Activated CD4-positive, alpha-beta T cell treated with anti-CD3 and anti-CD28 coated beads, Interleukin-2, Interleukin-6, amounts not matched to agents 100 ng/mL and 50 ng/mL, durations not matched to agents 16 hours and 8 hours (primary cell): ENCODE results near the gene MYOT.
A peak's percentile ranks its signal among the peaks of the same experiment; 100 is the strongest.
"Not testable (repeated sequence)": the region's sequence is repeated elsewhere in the genome, so short reads cannot be mapped to it uniquely, and the experiment has no call there.

Experiments used
- DNase-seq: peaks from one replicate; pipeline ENCODE4 v3.0.0-alpha.2; 2020

MYOT gene

DNA sequence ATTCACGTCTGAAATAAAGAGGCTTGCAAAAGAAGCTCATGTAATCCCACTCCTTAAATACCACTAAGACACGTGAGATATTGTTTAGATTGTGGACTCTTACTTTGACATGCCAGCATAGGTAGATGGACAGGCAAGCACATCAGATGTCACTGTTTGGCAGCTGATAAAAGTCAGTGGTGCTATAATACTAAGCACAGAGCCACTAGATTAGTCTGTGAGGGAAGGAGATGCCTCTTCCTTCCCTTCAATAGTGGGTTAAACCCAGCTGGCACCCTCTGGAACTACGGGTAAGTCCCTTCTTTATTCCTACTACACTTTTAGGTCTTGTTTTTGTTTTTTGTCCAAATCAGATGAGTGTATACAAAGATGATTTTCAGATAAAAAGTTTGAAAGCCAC, at the start of gene MYOT:
TSS of gene MYOT (plus strand) at position 197 of the 400 bp plus-strand sequence. CDS start 2,792 bp downstream, outside the sequence.
- no peak for DNase-seq

DNA sequence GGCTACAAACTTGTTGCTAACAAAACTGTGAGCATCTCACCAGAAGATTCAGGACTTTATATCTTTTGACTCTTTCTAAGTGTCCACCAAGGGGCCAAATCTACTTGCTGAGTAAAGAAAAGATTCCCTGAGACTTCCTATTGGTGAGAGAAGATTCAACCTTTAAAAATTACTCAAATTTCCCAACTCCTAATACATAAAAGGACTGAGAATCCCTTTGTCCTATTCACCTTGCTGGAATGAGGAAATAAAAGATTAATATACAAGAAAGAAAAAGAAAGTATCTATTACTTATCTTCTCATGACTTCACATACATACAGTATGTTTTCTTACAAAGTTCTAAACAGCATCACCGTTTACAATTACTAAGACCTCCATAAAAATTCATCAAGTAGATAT, 47.9 kb upstream of the MYOT start:
- DNase-seq, result no peak

DNA sequence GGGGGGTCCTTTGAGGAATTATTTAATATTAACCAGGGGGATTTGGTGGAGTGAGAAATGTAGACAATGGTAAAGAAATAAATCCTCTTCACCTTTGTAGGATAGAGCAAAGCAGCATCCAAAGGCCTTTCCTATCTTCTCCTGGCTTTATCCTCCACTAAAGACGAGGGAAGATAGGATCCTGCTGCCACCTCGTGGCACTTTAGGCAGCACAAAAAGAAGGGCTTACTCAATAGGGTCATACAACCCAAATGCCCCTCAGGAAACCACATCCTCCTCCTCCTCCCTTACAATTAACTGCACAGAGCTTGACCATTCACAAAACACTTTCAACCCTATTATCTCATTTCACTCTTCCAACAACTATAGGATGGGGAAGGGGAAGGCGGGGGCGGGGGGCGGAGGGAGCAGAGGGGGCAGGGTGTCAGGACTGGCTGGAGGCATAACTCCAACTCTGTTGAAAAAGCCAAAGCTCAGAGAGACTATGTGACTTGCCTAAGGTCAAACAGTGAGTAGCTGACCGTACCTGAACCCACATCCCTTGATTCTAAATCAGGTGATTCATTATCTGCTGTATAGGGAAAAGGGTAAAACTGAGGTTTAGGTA, 45.4 kb upstream of the MYOT start:
- DNase-seq, result peak; percentile 2

DNA sequence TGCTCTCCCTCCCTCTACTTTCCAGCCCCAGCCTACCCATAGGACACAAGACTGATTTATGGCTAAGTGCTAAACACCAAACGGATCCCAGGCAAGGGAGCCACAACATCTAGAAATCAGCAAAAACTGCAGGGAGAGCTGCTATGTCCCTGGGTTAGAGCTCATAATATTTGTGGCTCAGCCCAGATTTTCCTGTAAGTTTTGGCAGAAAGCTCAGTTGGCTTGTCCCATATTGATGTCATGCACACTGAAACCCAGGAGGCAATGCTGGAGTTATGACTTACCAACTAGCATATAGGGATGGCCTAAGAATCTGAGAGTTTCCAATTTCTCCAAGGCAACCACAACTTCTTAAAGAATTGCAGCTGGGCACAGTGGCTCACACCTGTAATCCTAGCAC, 44.7 kb upstream of the MYOT start:
- DNase-seq, result no peak

DNA sequence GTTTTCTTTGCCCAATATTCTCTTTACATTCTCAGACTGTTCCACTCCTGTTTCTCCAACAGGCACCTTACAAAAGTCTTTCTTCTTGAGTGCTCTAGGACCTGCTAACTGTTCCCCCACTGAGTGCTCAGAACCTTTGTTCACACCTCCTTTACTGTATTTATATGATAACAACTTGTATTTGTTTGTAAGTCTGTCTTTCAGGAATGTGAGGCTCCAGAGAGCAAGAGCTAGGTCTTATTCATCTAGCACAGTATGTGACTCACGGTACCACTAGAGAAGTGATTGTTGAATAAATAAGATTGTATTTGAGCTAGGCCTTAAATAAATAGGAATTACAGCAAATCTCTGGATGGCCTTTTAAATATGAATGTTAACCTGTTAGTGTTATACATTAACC, 42.5 kb upstream of the MYOT start:
- DNase-seq, result no peak

DNA sequence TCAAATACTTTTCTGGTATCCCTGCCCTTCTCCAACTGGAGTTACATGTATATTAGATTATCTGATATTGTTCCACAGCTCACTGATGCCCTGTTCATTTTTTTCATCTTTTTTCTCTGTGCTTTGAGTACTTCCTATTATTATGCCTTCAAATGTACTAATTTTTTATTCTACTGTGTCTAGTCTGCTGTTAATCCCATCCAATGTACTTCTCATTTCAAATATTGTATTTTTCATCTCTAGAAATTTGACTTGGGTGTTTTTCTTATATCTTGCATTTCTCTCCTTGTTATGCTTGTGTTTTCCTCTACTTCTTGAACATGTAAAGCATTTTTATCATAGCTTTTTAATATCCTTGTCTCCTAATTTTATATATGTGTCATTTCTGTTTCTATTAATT, 41.6 kb upstream of the MYOT start:
- no peak for DNase-seq

GRCh38 chr5:137828180-137828579, 39.5 kb upstream of the MYOT start:
- DNase-seq, result no peak

GRCh38 chr5:137828664-137829063, 39.0 kb upstream of the MYOT start:
- DNase-seq, result no peak

- no peak for DNase-seq
Observed at GRCh38 chr5:137831105-137831504, 36.6 kb upstream of the MYOT start.

- no peak for DNase-seq
Observed at GRCh38 chr5:137831526-137831925, 36.1 kb upstream of the MYOT start.

GRCh38 chr5:137832416-137832815, 35.2 kb upstream of the MYOT start:
- no peak for DNase-seq

DNA sequence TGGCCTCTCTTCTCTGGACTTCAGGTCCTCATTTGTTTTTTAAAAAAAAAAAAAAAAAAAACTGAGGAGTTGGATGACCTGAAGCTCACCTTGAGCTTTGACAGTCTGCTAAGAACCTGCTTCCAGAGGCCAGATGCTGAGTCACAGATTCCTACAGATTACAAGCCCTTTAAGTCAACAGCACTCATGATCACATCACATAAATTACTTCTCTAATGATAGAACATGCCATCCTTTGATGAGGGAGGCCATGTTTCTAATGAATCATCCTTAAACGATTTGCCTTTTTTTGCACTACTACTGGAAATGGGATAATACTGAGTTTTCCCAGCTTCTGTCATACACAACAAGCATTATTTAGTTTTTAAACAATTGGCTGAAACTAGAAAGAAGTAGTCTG, 34.2 kb upstream of the MYOT start:
- no peak for DNase-seq

DNA sequence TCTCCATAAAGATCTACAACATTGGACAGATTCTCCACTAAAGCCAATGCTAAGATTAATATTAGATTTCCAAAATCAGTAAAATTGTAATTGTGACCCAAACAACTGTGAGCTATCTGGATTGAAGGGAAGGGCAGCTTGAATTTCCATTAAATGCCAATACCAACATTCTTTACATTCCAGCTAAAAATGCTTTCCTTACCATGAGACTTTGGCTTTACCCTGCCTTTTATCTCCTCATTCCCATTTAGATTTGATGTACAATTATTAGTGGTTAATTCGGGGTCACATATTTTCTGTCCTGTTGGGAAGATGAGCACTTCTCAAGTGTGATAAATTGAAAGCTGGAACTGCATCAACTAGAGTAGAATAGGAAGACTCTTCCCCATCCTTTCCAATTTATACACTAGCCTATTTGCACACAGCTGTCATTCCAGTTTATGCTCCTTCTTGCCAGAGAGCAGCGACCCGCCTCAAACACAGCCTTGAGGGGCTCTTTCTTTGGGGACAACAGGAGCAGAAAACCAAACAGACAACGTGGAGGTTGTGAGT, 33.1 kb upstream of the MYOT start:
- DNase-seq, result no peak

- no peak for DNase-seq
Observed at GRCh38 chr5:137836298-137836697, 31.4 kb upstream of the MYOT start.

- DNase-seq, result no peak
Observed at GRCh38 chr5:137836997-137837396, 30.7 kb upstream of the MYOT start.

DNA sequence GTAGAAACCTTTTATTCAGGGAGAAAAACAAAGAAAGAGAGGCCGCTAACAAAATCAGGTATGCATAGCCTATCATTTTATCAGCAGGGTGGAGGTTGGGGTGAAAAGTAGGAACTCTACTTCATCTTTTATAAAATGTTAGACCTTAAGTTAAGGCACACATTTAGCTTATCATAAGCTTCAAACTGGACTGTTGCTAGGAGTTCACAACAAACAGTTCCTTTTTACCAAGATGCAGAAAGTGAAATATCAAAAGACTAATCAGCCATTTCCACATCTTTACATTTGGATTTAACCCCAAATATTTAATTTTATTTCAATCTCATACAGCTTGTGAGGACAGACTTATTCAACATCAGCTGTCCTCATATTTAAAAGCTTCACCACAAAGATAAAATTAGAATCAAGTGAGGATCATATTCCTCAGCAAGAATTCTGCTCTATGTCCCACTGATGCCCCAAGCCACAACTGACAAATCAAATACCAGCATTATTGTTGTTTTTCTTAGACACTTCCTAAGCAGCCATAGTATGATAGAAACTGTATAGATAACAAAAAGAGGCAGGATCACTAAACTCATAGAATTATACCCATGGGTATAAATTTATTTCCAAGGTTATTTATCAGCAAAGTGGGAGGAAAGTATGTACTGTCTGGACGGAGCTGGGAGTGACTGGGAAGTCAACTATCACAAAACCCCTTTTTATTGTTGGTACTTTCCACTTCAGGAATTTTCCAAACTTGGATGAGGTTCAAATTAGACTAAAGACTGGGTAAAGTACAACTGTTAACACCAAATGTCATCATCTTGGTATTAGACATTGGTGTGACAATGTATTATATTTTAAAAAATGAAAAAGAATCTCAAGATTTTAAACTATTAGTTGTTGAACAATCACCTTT, 29.9 kb upstream of the MYOT start:
- no peak for DNase-seq

GRCh38 chr5:137838976-137839375, 28.7 kb upstream of the MYOT start:
- DNase-seq, result no peak

- no peak for DNase-seq
Observed at GRCh38 chr5:137842296-137842695, 25.4 kb upstream of the MYOT start.

DNA sequence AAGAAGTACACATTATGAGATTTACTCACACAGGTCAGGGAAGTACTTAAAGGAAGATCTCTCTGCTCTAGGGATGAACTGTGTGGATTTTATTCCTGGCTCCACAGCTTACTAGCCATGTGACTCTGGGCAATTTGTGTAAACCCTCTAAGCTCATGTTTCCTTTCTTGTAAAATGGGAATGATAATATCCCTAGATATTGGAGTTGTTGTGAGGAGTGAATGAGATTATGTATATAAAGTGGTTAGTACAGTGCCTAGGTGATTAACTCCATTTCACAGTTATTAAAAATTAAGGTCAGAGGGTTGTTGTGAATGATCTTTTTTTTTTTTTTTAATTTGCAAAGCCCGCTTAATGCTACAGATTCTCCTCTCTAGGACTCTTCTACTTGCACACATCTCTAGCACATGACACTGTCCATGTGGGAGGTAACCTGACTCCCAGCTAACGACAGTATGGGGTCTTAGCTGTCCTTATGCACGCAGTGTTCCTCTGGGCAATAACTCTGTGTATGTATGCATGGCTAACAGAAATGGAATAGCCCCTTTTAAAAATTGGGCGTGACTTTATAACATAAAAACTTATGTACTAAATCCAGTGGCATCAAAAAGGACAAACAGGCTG, 23.9 kb upstream of the MYOT start:
- DNase-seq, result no peak

- no peak for DNase-seq
Observed at GRCh38 chr5:137845472-137845871, 22.2 kb upstream of the MYOT start.

DNA sequence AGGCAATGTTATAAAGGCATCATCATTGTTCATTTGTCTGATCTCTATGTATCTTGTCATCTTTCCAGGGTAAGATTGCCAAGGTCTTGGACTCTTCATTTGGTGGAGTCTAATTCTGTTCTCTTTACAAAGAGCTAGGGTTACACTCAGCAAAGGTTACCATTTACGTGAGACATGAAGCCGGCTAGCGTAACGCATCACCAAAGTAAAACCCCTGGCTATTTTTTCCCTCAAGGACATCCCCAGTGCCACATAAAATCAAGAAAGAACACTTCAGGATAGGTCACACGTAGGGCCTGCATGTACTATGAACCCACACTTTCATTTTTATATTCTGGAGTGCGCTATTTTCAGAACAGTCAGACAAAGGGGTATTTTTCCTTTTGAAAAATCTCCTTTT, 20.0 kb upstream of the MYOT start:
- no peak for DNase-seq

DNA sequence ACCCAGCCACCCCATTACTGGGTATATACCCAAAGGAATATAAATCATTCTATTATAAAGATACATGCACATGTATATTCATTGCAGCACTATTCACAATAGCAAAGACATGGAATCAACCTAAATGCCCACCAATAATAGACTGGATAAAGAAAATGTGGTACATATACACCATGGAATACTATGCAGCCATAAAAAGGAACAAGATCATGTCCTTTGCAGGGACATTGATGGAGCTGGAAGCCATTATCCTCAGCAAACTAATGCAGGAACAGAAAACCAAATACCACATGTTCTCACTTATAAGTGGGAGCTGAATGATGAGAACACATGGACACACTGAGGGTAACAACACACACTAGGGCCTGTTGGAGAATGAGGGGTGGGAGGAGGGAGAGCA, 14.5 kb upstream of the MYOT start:
- not testable (repeated sequence) for DNase-seq

- DNase-seq, result no peak
Observed at GRCh38 chr5:137856201-137856600, 11.5 kb upstream of the MYOT start.
